ENCODE measurements around the gene PRKD2.

- TF ChIP-seq TAF1 (IDR thresholded peaks at IDR 0.05; ENCODE audit: borderline replicate concordance, insufficient read depth, low read length) = no peak
- no peak for TF ChIP-seq POLR2AphosphoS5 (IDR thresholded peaks at IDR 0.05; ENCODE audit: low read depth, low read length)
- TF ChIP-seq SIN3A (IDR thresholded peaks at IDR 0.05; ENCODE audit: borderline replicate concordance, insufficient read depth, low read length) = no peak
These were observed 91.2 kb downstream of the PRKD2 start for GRCh38 chr19:46625731-46626130.

All from PFSK-1 (cell line).